ENCODE data around the gene NEU4. TPM values are rescaled to one million over a fixed set of nuclear protein-coding genes. Genes with fewer than 3 reads are reported as not detected.

Gene NEU4
- total and polyA plus RNA-seq, 2 of the 4 experiments (the other 2 are of a cell fraction), result not detected

DNA sequence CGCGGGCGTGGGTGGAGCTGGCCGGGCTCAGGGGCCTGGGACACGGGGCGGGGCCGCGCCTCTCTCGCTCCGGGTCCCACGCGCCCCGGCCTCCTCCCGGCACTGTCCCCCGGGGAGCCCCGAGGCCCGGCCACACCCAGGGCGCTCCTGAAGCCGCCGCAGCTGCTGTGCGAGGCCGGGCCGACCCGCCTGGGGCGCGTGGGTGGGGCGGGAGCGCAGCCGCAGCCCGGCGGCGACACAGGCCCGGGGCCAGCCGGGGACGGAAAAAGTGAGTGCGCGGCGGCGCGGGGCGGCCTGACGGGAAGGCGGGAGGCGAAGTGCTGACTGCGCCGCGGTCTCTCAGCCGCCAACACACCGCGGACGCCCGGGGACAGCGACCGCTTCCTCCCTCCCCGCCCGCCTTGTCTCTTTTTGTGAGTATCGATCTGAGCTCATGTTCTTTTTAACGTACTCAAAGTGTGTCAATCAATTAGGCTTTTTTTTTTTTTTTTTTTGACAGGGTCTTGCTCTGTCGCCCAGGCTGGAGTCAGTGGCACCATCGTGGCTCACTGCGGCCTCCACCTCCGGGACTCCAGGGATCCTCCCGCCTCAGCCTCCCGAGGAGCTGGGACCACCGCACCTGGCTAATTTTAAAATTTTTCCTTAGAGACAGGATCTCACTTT, 35.2 kb downstream of the NEU4 start:
- CTCF ChIA-PET, result no interaction called here
- Histone ChIP-seq H3K9me1 (ENCODE audit: insufficient read depth, low read length) (no peaks in the 10 kb centered on the region), H4K20me1 (ENCODE audit: insufficient read depth, low read length) (no peaks in the 10 kb centered on the region), H3K79me1 (ENCODE audit: low read depth in 1 of 2, low read length in 2 of 2) (no peaks in the 10 kb centered on the region), H3K9ac (ENCODE audit: low read depth, low read length) (0 out of 2 replicates have a peak overlapping the region, but pooled peaks have one; percentile 5), H4K5ac (ENCODE audit: low read depth, low read length) (no peak overlapping the region), H3K4ac (ENCODE audit: low read depth, low read length) (no peak overlapping the region), H4K8ac (ENCODE audit: low read depth in 2 of 2, low read length in 2 of 2) (no peak overlapping the region), H3K4me3 (ENCODE audit: insufficient read depth, low read depth, low read length) (peak overlapping the region; percentile 11), H3K27me3 (ENCODE audit: control insufficient read depth, insufficient read depth, low read length) (peaks cover 10% of the 10 kb centered on the region), H2AK5ac (ENCODE audit: low read depth, low read length) (no peak overlapping the region), H2AFZ (replicated peaks; ENCODE audit: low read length, poor library complexity) (peak overlapping the region; percentile 85), H3K27ac (ENCODE audit: insufficient read depth, low read length) (no peak overlapping the region), H3K9me3 (ENCODE audit: control insufficient read depth, insufficient read depth, low read length) (no peaks in the 10 kb centered on the region), H3K18ac (ENCODE audit: low read depth, low read length) (no peak overlapping the region), H3K23ac (ENCODE audit: low read depth, low read length) (no peak overlapping the region), H3K4me2 (ENCODE audit: low read depth, low read length) (peak overlapping the region; percentile 40), H2AK9ac (replicated peaks; ENCODE audit: low read depth, low read length, poor library complexity) (no peak overlapping the region), H3K36me3 (ENCODE audit: control insufficient read depth, insufficient read depth, low read length) (no peaks in the 10 kb centered on the region), H2BK15ac (ENCODE audit: low read depth, low read length) (no peak overlapping the region), H2BK20ac (ENCODE audit: low read depth, low read length) (no peak overlapping the region), H3K4me1 (ENCODE audit: control insufficient read depth, insufficient read depth, low read length) (no peaks in the 10 kb centered on the region), H3K14ac (replicated peaks; ENCODE audit: low read depth, low read length) (no peak overlapping the region), H2BK120ac (ENCODE audit: low read depth, low read length) (no peak overlapping the region), H3K56ac (ENCODE audit: extremely low read depth, insufficient read depth, low read length) (no peak overlapping the region), H2BK5ac (ENCODE audit: low read depth, low read length, poor library complexity, severe bottlenecking) (no peak overlapping the region), H4K91ac (ENCODE audit: insufficient read depth, low read depth, low read length) (no peak overlapping the region)
- 1% methylated on average over 52 of the region's 65 CpGs; no CpG with 5 or more reads in 1 of the 2 experiments for WGBS, 2 experiments (ENCODE audit: extremely low coverage in 2 of 2, insufficient read length in 1 of 2)
- TF ChIP-seq, protein P1, sequence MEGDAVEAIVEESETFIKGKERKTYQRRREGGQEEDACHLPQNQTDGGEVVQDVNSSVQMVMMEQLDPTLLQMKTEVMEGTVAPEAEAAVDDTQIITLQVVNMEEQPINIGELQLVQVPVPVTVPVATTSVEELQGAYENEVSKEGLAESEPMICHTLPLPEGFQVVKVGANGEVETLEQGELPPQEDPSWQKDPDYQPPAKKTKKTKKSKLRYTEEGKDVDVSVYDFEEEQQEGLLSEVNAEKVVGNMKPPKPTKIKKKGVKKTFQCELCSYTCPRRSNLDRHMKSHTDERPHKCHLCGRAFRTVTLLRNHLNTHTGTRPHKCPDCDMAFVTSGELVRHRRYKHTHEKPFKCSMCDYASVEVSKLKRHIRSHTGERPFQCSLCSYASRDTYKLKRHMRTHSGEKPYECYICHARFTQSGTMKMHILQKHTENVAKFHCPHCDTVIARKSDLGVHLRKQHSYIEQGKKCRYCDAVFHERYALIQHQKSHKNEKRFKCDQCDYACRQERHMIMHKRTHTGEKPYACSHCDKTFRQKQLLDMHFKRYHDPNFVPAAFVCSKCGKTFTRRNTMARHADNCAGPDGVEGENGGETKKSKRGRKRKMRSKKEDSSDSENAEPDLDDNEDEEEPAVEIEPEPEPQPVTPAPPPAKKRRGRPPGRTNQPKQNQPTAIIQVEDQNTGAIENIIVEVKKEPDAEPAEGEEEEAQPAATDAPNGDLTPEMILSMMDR (conservative IDR thresholded peaks at IDR 0.05; ENCODE audit: low read depth, low read length), result peak; percentile 26; the same call in 1 of the 2 replicates
- TF ChIP-seq CEBPB (IDR thresholded peaks at IDR 0.05; ENCODE audit: low read depth, low read length), result no peak
- TF ChIP-seq, protein P2, sequence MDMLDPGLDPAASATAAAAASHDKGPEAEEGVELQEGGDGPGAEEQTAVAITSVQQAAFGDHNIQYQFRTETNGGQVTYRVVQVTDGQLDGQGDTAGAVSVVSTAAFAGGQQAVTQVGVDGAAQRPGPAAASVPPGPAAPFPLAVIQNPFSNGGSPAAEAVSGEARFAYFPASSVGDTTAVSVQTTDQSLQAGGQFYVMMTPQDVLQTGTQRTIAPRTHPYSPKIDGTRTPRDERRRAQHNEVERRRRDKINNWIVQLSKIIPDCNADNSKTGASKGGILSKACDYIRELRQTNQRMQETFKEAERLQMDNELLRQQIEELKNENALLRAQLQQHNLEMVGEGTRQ (IDR thresholded peaks at IDR 0.05; ENCODE audit: low read depth, low read length), result no peak
- POLR2A ChIA-PET (ENCODE audit: unreplicated experiment), result no interaction called here
- dilution Hi-C loops (cut with HindIII; ENCODE audit: low sequenced_read_pairs, unreplicated experiment) (no loop called here), in situ Hi-C loops (cut with MboI; ENCODE audit: low sequenced_read_pairs) (no loop called here), intact Hi-C loops (cut with micrococcal nuclease) (no loop called here)
- ATAC-seq (ENCODE audit: low read depth), result peak; percentile 95
- BruUV-seq (replicated peaks), result no TSS peak
- peak; percentile 22 for DNase-seq
